Middle frontal gyrus (tissue), 1 donor: ENCODE measurements around the gene EYS.
"Not testable (repeated sequence)": the region's sequence is repeated elsewhere in the genome, so short reads cannot be mapped to it uniquely, and the experiment has no call there.

Source experiments
- DNase-seq: peaks from one replicate; pipeline ENCODE4 v3.0.0-alpha.2; 2015; ENCODE audit warnings: low spot score; ENCODE audit errors: extremely low spot score

Gene EYS

GRCh38 chr6:63764318-63764916, 1942.6 kb downstream of the EYS start:
- DNase-seq = peak; percentile 67

GRCh38 chr6:63760199-63760598, 1946.8 kb downstream of the EYS start:
- no peak for DNase-seq

- no peak for DNase-seq
Measured at GRCh38 chr6:63759605-63760105, 1947.4 kb downstream of the EYS start.

DNA sequence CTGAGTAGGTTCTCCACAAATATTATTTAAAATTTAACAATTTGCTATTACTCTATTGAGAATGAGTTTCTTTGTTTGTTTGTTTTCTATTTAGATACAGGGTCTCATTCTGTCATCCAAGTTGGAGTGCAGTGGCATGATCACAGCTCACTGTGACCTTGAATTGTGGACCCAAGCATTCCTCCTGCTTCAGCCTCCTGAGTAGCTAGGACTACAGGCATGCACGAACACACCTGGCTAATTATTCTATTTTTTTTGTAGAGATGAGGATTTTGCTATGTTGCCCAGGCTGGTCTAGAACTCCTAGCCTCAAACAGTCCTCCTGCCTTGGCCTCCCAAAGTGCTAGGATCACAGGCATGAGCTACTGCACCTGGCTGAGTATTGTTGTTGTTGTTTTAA, 1949.2 kb downstream of the EYS start:
- DNase-seq = no peak

DNA sequence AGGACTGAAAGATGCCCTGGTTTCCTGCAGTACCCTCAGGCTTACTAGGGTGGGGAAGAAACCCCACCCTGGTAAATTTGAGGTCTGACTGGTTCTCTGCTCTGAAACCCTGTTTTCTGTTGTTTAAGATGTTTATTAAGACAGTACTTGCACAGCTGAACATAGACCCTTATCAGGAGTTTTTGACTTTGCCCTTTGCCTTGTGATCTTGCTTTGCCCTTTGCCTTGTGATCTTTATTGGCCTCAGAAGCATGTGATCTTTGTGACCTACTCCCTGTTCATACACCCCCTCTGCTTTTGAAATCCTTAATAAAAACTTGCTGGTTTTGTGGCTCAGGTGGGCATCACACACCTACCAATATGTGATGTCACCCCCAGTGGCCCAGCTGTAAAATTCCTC, 1949.8 kb downstream of the EYS start:
- not testable (repeated sequence) for DNase-seq

GRCh38 chr6:63750400-63750799, 1956.6 kb downstream of the EYS start:
- no peak for DNase-seq

DNA sequence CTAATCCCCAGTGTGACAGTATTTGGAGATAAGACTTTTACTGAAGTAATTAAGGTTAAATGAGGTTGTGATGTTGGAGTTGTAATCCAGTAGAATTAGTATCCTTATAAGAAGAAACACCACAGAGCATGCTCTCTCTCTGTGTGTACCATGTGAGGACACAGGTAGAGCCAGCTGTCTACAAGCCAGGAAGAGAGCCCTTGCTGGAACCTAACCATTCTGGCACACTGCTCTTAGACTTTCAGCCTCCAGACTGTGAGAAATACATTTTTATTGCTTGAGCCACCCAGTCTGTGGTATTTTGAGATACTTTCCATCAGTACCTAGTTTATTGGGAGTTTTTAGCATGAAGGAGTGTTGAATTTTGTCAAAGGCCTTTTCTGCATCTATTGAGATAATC, 1961.2 kb downstream of the EYS start:
- DNase-seq = no peak

- DNase-seq = no peak
Measured at GRCh38 chr6:63744810-63745209, 1962.2 kb downstream of the EYS start.

- DNase-seq = no peak
Measured at GRCh38 chr6:63743691-63744090, 1963.3 kb downstream of the EYS start.

- DNase-seq = no peak
Measured at GRCh38 chr6:63742060-63742459, 1965.0 kb downstream of the EYS start.

- no peak for DNase-seq
Measured at GRCh38 chr6:63740709-63741108, 1966.3 kb downstream of the EYS start.

DNA sequence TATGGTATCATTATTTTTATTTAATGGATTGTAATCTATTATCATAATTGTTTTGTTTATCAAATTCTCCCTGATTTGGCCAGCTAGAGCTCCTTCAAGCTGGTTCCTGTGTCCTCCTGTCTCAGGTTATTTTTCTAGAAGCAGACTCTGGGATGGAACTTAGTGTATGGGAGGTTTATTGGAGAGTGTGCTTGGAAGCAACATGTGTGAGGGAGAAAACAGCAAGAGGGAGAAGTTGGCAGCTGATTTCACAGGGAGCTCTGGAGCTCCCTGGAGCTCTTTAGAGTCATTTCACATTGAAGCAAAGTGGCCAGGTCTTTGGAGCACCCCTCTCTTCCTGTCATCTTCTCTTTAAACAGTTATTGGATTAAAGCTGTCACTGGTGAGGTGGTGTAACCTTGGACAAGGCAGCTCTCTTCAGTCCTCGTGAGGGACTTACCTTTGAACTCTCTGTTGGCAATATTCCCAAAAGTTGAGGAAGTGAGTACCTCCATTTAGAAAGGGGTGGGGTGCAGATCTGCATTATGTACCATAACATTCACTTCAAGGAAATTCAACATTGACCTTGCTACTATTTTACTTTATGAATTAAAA, 1967.8 kb downstream of the EYS start:
- DNase-seq = no peak

DNA sequence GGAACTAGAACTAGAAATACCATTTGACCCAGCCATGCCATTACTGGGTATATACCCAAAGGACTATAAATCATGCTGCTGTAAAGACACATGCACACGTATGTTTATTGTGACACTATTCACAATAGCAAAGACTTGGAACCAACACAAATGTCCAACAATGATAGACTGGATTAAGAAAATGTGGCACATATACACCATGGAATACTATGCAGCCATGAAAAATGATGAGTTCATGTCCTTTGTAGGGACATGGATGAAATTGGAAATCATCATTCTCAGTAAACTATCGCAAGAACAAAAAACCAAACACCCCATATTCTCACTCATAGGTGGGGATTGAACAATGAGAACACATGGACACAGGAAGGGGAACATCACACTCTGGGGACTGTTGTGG, 1968.8 kb downstream of the EYS start:
- not testable (repeated sequence) for DNase-seq

- no peak for DNase-seq
Measured at GRCh38 chr6:63734923-63735322, 1972.1 kb downstream of the EYS start.

GRCh38 chr6:63732336-63732735, 1974.7 kb downstream of the EYS start:
- DNase-seq = no peak

GRCh38 chr6:63731930-63732329, 1975.1 kb downstream of the EYS start:
- DNase-seq = no peak

DNA sequence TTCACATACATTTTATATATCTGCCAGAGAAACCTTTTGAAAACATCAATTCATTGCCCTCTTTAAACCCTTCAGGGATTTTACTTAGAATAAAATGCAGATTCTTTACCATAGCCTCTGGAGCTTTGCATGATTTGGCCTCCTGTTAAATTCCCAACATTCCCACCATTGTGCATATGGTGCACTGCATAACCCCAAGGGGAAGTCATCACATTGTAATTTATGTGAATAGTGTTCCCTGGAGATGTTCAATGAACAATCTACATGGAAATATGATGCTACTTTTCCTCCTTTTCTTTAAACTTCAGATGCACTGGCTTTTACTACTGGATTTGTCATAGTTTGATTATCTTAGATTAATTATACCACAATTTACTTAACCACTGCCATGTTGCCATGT, 1976.7 kb downstream of the EYS start:
- DNase-seq = no peak

GRCh38 chr6:63724721-63725120, 1982.3 kb downstream of the EYS start:
- DNase-seq = no peak

- no peak for DNase-seq
Measured at GRCh38 chr6:63721181-63721580, 1985.8 kb downstream of the EYS start.

DNA sequence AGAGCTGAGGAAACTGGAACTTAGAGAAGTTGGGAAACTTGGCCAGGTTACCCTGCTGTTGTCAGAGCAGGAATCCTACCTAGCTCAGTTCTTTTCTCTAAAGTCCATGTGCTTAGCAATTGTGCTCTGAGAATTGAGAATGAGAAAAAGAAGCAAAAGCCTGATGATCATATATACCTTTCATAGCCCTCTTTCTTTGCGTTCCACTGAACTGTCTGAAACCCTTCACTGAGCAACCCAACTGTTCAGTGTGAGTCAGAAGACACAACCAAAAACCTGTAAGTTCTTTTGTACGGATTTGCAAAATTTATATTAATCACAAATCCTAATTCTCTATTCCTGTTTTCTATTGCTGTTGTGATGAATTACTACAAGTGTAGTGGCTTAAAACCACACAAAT, 1990.9 kb downstream of the EYS start:
- DNase-seq = no peak

DNA sequence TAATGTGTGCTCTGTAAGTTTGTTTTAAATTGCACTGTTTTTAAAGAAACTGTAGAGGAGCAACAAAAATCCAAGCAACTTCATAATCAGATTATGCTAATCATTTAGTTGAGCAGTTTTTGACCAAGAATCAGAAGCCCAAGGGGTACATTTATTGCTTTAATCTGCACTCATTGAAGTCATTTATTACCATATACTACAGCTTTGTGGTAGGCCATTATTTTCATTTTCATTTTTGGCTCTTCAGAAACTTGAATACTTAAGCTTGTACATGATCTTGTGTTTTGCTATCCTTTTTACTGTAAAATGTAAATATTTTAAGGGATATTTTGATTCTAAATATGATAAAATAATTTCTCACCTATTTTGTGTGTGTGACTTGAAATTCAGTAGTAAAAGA, 1992.9 kb downstream of the EYS start:
- DNase-seq = no peak

DNA sequence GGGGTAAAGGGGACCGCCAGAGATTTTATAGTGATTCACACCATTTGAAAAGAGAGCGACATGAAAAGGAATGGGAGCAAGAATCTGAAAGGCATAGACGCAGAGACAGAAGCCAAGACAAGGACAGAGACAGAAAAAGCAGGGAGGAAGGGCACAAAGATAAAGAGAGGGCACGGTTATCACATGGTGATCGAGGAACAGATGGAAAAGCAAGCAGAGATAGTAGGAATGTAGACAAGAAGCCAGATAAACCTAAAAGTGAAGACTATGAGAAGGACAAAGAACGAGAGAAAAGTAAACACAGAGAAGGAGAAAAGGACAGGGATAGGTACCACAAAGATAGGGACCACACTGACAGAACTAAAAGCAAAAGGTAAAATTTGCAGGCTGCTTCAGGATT, 1993.7 kb downstream of the EYS start:
- no peak for DNase-seq

DNA sequence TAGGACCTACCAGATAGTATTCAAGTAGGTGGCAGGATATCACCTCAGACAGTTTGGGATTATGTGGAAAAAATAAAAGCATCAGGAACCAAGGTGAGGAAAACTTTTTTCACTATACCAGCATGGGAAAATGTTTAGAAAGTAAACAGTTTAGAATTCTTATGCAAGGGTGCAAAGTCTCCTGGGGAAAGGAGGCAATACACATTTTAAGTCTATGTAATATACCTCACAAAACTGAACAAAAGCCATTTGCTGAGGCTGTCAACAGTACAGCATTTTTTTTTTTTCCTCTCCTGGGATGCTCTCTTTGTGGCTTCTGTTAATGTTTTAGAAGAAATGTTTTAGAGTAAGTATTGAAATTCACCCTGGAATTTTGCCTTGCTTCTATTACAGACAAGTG, 1997.9 kb downstream of the EYS start:
- no peak for DNase-seq
